GM23248 (cell line): ENCODE measurements around the gene ARHGEF25. TPM values are rescaled to one million over a fixed set of nuclear protein-coding genes. Genes with fewer than 3 reads are reported as not detected.

Experiments used
- DNase-seq: peaks from one replicate; pipeline ENCODE4 v3.0.0-alpha.2; 2015
- H2AFZ ChIP-seq: fragments of 200-600 bp; sonication (generic); 2 replicates; pipeline ENCODE4 v1.6.1; 2016; ENCODE audit warnings: antibody characterized with exemption
- H3F3A ChIP-seq: fragments of 200-600 bp; sonication (generic); 2 replicates; pipeline ENCODE4 v1.6.1; 2016; ENCODE audit warnings: mild to moderate bottlenecking, antibody characterized with exemption, mixed run types; ENCODE audit not compliant: insufficient read depth
- H3K27ac ChIP-seq: fragments of 200-600 bp; sonication (generic); 2 replicates; pipeline ENCODE4 v1.5.1; 2016; ENCODE audit warnings: mild to moderate bottlenecking
- H3K27me3 ChIP-seq: fragments of 200-600 bp; sonication (generic); replicated peaks from 2 replicates; pipeline ENCODE4 v1.6.1; 2016; ENCODE audit warnings: mild to moderate bottlenecking; ENCODE audit not compliant: insufficient read depth
- H3K36me3 ChIP-seq: fragments of 200-600 bp; sonication (generic); 2 replicates; pipeline ENCODE4 v1.6.1; 2016; ENCODE audit warnings: low read depth, mild to moderate bottlenecking
- H3K4me1 ChIP-seq: fragments of 200-600 bp; sonication (generic); 2 replicates; pipeline ENCODE4 v1.6.1; 2016; ENCODE audit warnings: mild to moderate bottlenecking; ENCODE audit not compliant: insufficient read depth
- H3K4me2 ChIP-seq: fragments of 200-600 bp; sonication (generic); one replicate; pipeline ENCODE4 v1.6.1; 2016; ENCODE audit warnings: mild to moderate bottlenecking; ENCODE audit not compliant: unreplicated experiment
- H3K4me3 ChIP-seq: fragments of 200-600 bp; sonication (generic); 2 replicates; pipeline ENCODE4 v1.5.1; 2016; ENCODE audit warnings: mild to moderate bottlenecking
- H3K79me2 ChIP-seq: fragments of 200-600 bp; sonication (generic); 2 replicates; pipeline ENCODE4 v1.6.1; 2016; ENCODE audit warnings: mild to moderate bottlenecking; ENCODE audit not compliant: insufficient read depth
- H3K9ac ChIP-seq: fragments of 200-600 bp; sonication (generic); 2 replicates; pipeline ENCODE4 v1.6.1; 2016; ENCODE audit warnings: mild to moderate bottlenecking
- H3K9me2 ChIP-seq: fragments of 200-600 bp; sonication (generic); 2 replicates; pipeline ENCODE4 v1.6.1; 2016; ENCODE audit warnings: mixed run types, mild to moderate bottlenecking, moderate library complexity; ENCODE audit not compliant: insufficient read depth
- H3K9me3 ChIP-seq: fragments of 200-600 bp; sonication (generic); one replicate; pipeline ENCODE4 v1.6.1; 2017; ENCODE audit warnings: low read depth
- H4K20me1 ChIP-seq: fragments of 200-600 bp; sonication (generic); 2 replicates; pipeline ENCODE4 v1.6.0; 2016; ENCODE audit not compliant: insufficient read depth
- EZH2 ChIP-seq: fragments of 200-600 bp; sonication (generic); IDR thresholded peaks from 2 replicates; pipeline ENCODE4 v1.6.1; 2018; ENCODE audit warnings: antibody characterized with exemption, mild to moderate bottlenecking; ENCODE audit not compliant: insufficient read depth, poor library complexity, severe bottlenecking
- EZH2phosphoT487 ChIP-seq: fragments of 200-600 bp; sonication (generic); IDR thresholded peaks from 2 replicates; pipeline ENCODE4 v1.6.1; 2018; ENCODE audit warnings: antibody characterized with exemption, moderate library complexity, mild to moderate bottlenecking, low read depth; ENCODE audit not compliant: insufficient read depth
- WGBS, 2 experiments: methylation state at CpG; one replicate each; pipeline ENCODE4 v1.1.6; 2015 to 2017; ENCODE audit warnings: low lambda C conversion rate in 2 of 2, low coverage in 1 of 2; ENCODE audit errors: missing lambda C conversion rate in 2 of 2; 5-methylcytosine and 5-hydroxymethylcytosine counted together
- in situ Hi-C: fragments of 300-500 bp; cut with MboI; formaldehyde crosslinking; loops from 2 replicates; pipeline ENCODE4 v1.15.0; 2020
- polyA plus RNA-seq: library from polyadenylated mRNA; unstranded; fragments of >200 nt; fragmentation: Nextera tagmentation; extraction: Ambion mirVana; gene quantifications from 2 replicates; pipeline ENCODE4 v1.2.1, GENCODE V29; 2016
- total RNA-seq: library from RNA; depleted of rRNA; stranded (reverse); fragments of >200 nt; shearing (Covaris generic); gene quantifications from 2 replicates; pipeline ENCODE4 v1.2.3, GENCODE V29; 2014

Gene ARHGEF25
- total and polyA plus RNA-seq, 2 experiments from 2014 or later: 0.60 to 24.2 TPM

DNA sequence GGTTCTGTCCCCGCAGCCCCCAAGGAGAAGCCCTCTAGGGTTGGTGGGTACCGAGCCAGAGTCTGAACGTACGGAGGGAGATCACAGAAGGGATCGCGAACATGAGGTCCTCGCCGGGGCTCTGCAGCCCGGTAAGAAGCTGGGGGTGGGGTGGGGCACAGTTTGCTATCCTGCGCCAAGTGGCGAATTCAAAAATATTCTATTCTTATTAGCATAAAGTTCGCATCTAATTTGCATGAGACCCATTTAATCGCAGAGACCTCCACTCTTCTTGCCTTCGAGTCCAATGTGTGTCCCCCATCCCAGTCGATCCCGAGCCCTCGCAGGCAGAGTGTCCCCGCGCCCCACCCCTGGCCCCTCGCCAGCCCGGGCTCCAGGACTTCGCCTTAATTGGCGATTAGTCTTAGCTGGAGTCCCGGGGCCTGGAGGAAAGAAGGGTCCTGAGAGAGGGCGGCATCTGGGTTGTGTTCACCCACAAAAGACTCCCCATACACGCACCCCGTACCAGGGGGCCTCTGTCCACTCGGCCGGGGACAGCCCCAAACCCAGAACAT, 604 bp upstream of the ARHGEF25 start:
- peak overlapping the region; percentile 89 for H3K9ac ChIP-seq
- peak overlapping the region; percentile 79 for H3K4me3 ChIP-seq
- H4K20me1 ChIP-seq: no peaks in the 10 kb centered on the region
- H3K9me2 ChIP-seq: no peaks in the 10 kb centered on the region
- H3K27me3 ChIP-seq: no peaks in the 10 kb centered on the region
- in situ Hi-C loops: no loop called here
- H3F3A ChIP-seq: peaks cover 5% of the 10 kb centered on the region; the same call in 1 of the 2 replicates
- DNase-seq: peak; percentile 45
- H3K4me1 ChIP-seq: 0 out of 2 replicates have a peak, but pooled peaks cover 16% of the 10 kb centered on the region
- no peaks in the 10 kb centered on the region for H3K79me2 ChIP-seq
- no peak overlapping the region for H3K27ac ChIP-seq
- H3K4me2 ChIP-seq: peak overlapping the region; percentile 71
- no peaks in the 10 kb centered on the region; the same call in 1 of the 2 replicates for H3K36me3 ChIP-seq
- 5 to 9% methylated on average over 24 to 29 of the region's 29 CpGs for WGBS, 2 experiments
- no peak for TF ChIP-seq EZH2phosphoT487
- no peak for TF ChIP-seq EZH2
- H3K9me3 ChIP-seq: no peaks in the 10 kb centered on the region
- peak overlapping the region; percentile 95 for H2AFZ ChIP-seq

GRCh38 chr12:57611827-57612710, 834 bp downstream of the ARHGEF25 start:
- Histone ChIP-seq H3K4me3 (peak overlapping the region; percentile 79), H3K4me2 (peak overlapping the region; percentile 71), H3F3A (peaks cover 5% of the 10 kb centered on the region; the same call in 1 of the 2 replicates), H3K79me2 (no peaks in the 10 kb centered on the region), H3K9ac (peak overlapping the region; percentile 89), H4K20me1 (no peaks in the 10 kb centered on the region), H3K9me3 (no peaks in the 10 kb centered on the region), H3K27me3 (no peaks in the 10 kb centered on the region), H3K9me2 (no peaks in the 10 kb centered on the region), H2AFZ (peak overlapping the region; percentile 95), H3K36me3 (no peaks in the 10 kb centered on the region; the same call in 1 of the 2 replicates), H3K4me1 (peaks cover 25% of the 10 kb centered on the region), H3K27ac (no peak overlapping the region)
- DNase-seq: no peak
- WGBS, 2 experiments: 13 to 37% methylated on average over 7 to 21 of the region's 23 CpGs
- no peak for TF ChIP-seq EZH2
- no peak for TF ChIP-seq EZH2phosphoT487
- in situ Hi-C loops: no loop called here

DNA sequence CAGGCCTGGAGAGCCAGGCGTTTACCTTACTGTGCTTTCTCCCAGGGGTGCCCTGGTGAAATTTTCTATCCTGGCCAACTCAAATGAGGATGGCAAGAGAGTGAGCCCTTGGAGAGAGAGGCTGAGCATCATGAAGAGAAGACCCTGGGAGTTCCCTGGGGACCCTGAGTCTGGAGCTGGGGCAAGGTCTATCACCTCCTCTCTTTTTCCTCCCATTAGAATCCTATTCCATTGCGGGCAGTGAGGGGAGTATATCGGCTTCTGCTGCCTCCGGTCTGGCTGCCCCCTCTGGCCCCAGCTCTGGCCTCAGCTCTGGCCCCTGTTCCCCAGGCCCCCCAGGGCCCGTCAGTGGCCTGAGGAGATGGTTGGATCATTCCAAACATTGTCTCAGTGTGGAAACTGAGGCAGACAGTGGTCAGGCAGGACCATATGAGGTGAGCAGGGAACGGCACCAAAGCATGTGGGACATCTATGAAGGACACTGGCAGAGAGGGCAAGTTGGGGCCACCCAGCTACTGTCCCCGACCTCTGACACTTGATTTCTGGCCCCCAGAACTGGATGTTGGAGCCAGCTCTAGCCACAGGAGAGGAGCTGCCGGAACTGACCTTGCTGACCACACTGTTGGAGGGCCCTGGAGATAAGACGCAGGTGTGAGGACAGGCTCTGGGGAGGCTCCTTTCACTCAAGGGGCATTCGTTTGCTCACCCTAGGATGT, 1.6 kb downstream of the ARHGEF25 start:
- peaks cover 3% of the 10 kb centered on the region; the same call in 1 of the 2 replicates for H3F3A ChIP-seq
- H4K20me1 ChIP-seq: no peaks in the 10 kb centered on the region
- no peaks in the 10 kb centered on the region; the same call in 1 of the 2 replicates for H3K36me3 ChIP-seq
- H2AFZ ChIP-seq: no peak overlapping the region
- H3K4me1 ChIP-seq: peaks cover 25% of the 10 kb centered on the region
- H3K27me3 ChIP-seq: no peaks in the 10 kb centered on the region
- no peaks in the 10 kb centered on the region for H3K79me2 ChIP-seq
- TF ChIP-seq EZH2phosphoT487: no peak
- TF ChIP-seq EZH2: no peak
- in situ Hi-C loops: no loop called here
- no peak overlapping the region for H3K4me2 ChIP-seq
- H3K9ac ChIP-seq: no peak overlapping the region
- no peak overlapping the region for H3K4me3 ChIP-seq
- H3K9me3 ChIP-seq: no peaks in the 10 kb centered on the region
- 86 to 90% methylated on average over 9 to 10 of the region's 10 CpGs for WGBS, 2 experiments
- DNase-seq: no peak
- H3K27ac ChIP-seq: no peak overlapping the region
- no peaks in the 10 kb centered on the region for H3K9me2 ChIP-seq

- H3K79me2 ChIP-seq: no peaks in the 10 kb centered on the region
- H3K36me3 ChIP-seq: no peaks in the 10 kb centered on the region; the same call in 1 of the 2 replicates
Observed at GRCh38 chr12:57613427-57614109, 2.3 kb downstream of the ARHGEF25 start.

More at GRCh38 chr12:57613427-57614109, 2.3 kb downstream of the ARHGEF25 start:
- 91 to 95% methylated on average over 10 of the region's 10 CpGs for WGBS, 2 experiments
- no peaks in the 10 kb centered on the region for H3K27me3 ChIP-seq
- H3K9me2 ChIP-seq: no peaks in the 10 kb centered on the region
- no peak overlapping the region for H3K4me2 ChIP-seq
- TF ChIP-seq EZH2 (no peak), EZH2phosphoT487 (no peak)
- H4K20me1 ChIP-seq: no peaks in the 10 kb centered on the region
- no peak overlapping the region for H3K27ac ChIP-seq
- no peak overlapping the region for H3K4me3 ChIP-seq
- H3K9ac ChIP-seq: no peak overlapping the region
- H3F3A ChIP-seq: peaks cover 3% of the 10 kb centered on the region; the same call in 1 of the 2 replicates
- no peak overlapping the region for H2AFZ ChIP-seq
- H3K9me3 ChIP-seq: no peaks in the 10 kb centered on the region
- in situ Hi-C loops: no loop called here
- DNase-seq: no peak
- peaks cover 25% of the 10 kb centered on the region for H3K4me1 ChIP-seq
